GM21447 (cell line): ENCODE data around the gene RFX4.

Source experiments
- ATAC-seq: cut with Tn5 transposase; IDR thresholded peaks from one replicate; pipeline ENCODE4 v1.9.1; 2021; ENCODE audit not compliant: unreplicated experiment

RFX4 gene

GRCh38 chr12:106582641-106583230 lies at the start of gene RFX4:
Gene RFX4, plus strand, starts transcription at chr12:106583004. Its CDS starts 317 bp downstream, at chr12:106583321.
- no peak for ATAC-seq

DNA sequence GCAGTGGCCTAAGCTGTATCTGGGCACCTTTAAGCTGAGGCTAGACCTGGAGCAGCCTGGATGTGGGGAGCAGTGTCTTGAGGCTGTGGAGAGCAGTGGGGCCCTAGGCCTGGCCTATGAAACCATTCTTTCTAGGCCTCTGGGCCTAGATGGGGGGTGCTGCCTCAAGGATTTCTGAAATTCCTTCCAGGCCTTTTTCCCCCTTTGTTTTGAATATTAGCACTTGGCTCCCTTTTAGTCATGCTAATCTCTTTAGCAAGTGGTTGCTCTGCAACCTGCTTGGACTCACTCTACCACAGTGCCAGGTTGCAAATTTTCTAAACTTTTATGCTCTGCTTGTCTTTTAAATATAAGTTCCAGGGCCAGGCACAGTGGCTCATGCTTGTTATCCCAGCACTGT lies 41.6 kb upstream of the RFX4 start:
- ATAC-seq = no peak

DNA sequence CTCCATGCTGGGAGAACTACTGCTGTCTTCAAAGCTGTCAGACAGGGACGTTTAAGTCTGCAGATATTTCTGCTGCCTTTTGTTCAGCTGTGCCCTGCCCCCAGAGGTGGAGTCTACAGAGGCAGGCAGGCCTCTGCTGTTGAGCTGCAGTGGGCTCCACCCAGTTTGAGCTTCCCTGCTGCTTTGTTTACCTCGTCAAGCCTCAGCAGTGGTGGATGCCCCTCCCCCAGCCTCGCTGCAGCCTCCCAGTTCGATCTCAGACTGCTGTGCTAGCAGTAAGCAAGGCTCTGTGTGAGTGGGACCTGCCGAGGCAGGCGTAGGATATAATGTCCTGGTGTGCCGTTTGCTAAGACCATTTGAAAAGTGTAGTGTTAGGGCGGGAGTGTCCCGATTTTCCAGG lies 31.4 kb upstream of the RFX4 start:
- no peak for ATAC-seq

- no peak for ATAC-seq
Observed at GRCh38 chr12:106552228-106552627, 30.6 kb upstream of the RFX4 start.

DNA sequence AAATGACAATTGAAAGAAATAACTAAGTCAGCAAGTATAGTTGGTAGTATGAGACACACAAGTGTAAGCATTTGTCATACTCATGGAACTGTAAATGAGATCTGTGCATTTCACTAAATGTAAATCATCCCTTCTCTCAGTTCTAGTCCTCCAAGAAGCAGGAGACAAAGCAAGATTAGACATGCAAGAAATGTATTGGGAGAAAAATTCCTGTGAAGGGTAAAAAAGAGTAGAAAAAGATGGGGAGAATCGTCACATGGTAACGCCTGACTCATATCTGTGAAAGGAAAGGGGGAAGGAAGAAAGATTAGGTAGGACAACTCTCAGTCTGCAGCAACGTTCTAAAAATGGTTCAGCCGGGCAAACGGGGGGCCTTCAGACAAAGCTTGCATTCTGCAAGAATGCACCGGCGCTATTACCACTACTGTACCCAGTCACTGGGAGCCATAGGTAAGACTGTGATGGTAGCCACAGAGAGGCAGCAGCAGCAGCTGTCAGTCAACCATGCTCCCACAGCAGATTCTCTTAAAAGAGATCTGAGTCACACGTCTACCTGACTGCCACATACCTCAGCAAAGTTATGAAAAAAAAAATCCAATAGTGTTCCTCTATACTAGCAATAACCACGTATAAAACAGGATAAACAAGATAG lies 18.0 kb upstream of the RFX4 start:
- no peak for ATAC-seq

DNA sequence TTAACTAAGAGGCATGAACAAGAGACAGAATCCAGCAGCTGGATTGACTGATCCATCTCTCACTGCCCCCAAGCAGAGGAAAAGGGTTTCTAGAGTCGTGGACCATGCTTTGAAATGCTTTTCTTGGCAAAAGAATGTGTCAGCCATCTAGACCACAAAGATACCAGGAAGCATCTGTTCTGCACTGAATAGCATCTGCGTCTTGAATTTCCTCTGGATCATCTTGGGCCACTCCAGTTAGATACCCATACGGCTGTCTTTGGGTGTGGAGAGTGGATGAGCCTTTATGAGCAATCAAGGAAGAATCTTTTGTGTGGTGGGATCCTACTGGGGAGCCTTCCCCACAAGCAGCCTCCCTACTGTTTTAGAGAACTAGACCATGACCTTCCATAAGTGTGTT lies 16.0 kb upstream of the RFX4 start:
- no peak for ATAC-seq

DNA sequence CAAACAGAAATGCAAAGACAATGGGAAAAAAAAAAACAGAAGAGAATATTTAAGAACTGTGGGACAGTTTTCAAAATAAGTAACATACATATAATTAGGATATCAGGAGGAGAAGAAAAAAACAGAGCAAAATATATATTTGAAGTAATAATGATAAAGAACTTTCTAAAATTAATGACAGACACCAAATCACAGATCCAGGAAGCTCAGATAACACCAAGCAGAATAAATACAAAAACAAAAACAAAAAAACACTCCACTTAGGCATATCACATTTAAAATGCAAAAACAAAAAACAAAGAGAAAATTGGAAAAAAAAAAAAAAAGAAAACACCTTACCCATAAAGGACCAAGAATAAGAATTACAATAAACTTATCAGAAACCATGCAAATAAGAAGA lies 9.6 kb upstream of the RFX4 start:
- no peak for ATAC-seq

- ATAC-seq = no peak
Observed at GRCh38 chr12:106576848-106577247, 6.0 kb upstream of the RFX4 start.

DNA sequence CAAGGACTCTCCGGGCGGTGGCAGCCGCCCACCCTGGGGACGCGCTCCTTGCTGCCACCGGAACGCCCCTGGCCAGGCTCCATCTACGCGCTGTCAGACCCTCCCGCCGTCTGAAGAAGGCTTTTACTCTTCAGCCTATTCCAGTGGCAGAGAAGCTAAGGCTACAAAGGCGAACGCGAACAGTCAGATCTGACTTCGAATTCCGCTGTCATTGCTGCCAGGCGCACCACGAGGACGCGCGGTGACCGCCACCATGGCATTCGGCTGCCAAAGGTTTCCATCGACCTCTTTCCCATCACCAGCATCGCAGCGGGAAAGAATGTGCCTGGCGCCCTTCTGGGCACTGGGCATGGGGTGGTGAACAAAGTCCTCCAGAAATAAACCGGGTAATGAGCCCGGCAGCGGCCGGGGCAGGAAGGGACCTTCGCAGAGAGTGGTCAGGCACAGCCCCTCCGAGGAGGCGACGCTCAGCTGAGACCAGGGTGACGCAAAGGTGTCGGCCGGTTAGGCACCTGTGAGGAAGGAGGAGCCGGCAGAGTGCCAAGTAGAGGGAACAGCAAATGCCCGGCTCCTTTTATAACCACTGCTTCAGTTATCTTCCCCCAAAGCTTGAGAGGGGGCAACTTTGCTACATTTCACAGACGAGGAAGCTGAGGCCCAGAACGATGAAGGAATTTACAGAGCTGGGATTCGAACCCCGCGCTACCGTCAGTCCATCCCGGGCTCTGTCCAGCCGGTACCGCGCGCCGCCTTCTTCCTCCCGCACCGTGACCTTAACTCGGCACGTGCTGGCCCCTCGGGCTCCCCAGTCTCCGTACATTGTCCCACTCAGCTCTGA lies 1.9 kb upstream of the RFX4 start:
- ATAC-seq = no peak

DNA sequence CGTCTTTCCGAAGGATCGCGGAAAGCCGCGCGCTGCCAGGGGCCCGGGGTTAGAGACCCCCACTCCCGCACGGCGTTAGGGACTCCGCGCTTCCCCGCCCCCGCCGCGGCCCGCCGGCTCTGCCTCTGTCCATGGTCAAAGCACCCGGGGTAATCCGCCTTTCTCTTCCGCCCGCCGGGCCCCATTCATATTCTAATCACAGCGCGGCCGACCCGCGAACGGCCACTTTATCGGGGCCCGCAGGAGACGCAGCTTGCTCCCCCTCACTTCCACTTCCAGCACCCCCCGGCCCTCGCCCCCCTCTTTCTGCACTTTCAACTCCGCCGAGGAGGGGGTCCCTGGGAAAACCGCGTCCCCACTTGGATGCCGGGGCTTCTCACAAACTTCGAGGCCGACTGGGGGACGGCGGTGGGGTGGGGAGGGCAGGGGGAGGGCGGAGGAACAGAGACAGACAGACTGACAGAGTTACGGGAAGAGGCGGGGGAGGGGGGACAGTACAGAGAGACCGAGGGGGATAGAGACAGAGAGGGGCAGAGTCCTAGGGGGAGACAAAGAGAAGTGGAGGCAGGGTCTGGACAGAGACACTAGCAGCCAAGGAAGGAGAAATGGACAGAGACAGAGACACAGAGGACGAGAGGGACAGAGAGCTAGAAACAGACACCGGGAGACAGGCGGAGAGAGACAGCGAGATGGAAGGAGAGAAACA lies 1.1 kb upstream of the RFX4 start:
- ATAC-seq = no peak

GRCh38 chr12:106582249-106582591 lies 584 bp upstream of the RFX4 start:
- no peak for ATAC-seq

DNA sequence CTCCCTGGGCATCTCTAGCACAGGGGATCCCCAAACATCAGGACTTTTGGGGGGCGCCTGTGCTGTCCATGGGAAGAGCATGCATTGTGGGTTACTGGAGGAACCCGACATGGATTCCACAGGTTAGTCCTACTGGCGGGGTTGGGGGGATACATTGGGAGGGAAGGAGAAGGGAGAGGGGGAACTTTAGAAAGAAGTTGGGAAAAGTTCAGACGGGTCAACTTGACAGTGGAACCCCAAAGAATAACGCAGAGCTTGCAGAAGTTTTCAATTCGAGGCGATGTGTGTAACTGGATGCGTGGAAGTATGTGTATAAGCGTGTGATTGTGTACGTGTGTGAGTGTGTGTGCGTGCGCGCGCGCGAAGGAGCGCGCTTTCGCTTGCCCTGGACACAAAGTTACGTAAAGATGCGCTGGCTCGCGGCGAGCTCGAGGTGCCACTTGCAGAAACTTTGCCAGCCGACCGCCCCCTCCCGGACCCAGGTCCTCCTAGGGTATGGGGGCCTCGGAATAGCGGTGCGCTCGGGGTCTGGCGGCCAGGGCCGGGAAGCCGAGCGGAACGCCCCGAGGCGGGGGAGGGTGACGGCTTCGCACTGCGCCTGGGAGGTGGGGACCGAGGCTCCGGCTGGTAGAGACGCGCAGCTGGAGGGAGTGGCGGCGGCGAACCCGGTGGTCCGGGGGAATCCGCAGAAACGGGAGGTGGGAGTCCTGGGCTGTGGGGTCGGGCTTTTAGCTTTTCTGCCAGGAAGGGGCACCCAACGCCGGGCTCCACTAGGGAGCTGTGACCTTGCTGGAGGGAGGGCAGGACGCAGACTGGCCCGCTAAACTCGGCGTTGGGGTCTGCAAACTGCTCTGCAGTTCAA lies 669 bp downstream of the RFX4 start:
- ATAC-seq = no peak

DNA sequence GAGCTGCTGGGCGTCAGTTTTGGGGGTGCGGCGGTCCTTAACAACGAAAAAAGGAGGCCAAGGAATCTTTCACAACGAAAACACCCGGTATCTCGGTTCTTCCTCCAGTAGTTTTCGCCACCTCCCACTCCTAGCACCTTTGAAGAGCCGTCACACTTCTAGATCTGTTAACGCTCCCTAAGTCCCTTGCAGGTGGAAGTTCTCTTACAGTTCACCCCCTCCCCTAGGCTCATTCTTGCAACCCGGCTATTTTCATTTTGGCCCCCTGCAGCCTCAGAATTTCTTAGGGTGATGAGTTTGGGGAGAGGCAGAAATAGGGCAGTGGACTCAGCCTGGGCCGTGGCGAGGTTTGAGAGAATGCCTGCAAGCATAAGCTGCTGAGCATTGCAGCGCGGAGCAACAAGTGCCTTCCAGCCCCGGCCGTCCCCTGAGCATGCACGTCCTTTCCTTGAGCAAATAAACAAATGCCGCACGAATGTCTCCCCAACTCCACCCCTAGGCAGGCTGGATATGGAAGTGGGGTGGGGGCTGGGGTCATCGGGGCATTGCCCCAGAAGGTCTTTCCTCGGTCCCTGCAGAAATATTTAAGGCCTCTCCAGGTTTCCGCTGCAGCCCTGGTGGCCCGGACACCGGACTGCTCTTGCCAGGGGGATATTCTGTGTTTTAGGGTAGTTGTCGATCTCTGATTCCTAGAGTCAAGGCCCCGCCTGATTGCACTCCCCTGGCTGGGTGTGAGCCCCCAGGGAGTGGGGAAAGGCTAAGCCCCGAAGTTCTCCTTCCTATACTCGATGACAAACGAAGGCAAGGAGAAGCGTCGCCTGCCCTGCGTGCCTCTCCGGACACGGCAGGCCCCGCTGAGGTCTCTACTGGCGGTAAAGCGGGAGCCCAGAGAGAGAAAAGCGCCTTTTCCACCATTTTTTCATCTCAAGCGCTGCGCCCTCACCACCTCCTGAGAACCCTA lies 1.6 kb downstream of the RFX4 start:
- no peak for ATAC-seq

GRCh38 chr12:106585105-106585520 lies 2.3 kb downstream of the RFX4 start:
- ATAC-seq = no peak

- ATAC-seq = no peak
Observed at GRCh38 chr12:106585521-106586277, 2.9 kb downstream of the RFX4 start.

DNA sequence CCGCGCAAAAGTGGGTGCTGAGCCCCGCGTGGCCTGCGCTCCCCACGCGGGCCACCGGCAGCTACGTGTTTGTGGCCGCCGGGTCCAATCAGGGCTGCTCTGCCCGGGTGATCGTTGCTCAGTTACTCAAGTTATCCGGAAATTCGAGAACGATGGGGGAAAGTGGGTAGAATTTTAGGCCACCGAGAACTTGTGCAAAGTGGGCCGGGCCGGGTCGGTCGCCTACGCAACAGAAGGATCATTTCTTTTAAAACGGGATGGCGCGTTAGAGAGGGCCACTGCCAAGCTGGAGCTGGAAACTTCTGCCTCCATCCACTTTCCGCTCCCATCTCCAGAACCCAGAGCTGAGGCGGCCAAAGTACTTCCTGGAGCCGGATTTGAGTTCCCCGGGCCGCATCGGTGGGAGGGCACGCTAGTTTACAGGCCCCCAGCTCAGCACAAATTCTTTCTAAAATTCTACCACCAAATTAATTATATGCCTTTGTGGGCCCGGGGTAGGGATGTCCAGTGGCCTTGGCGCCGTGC lies 3.5 kb downstream of the RFX4 start:
- no peak for ATAC-seq

- ATAC-seq = no peak
Observed at GRCh38 chr12:106586803-106587684, 4.2 kb downstream of the RFX4 start.

- ATAC-seq = no peak
Observed at GRCh38 chr12:106588771-106589170, 6.0 kb downstream of the RFX4 start.
